NCI-H69 (cell line): ENCODE measurements around the gene CIZ1.
"Not testable (repeated sequence)": the region's sequence is repeated elsewhere in the genome, so short reads cannot be mapped to it uniquely, and the experiment has no call there.

Source experiments
- DNase-seq: peaks from one replicate; lab custom pipeline; 2025; lab: John Stamatoyannopoulos, UW

Gene CIZ1, protein sequence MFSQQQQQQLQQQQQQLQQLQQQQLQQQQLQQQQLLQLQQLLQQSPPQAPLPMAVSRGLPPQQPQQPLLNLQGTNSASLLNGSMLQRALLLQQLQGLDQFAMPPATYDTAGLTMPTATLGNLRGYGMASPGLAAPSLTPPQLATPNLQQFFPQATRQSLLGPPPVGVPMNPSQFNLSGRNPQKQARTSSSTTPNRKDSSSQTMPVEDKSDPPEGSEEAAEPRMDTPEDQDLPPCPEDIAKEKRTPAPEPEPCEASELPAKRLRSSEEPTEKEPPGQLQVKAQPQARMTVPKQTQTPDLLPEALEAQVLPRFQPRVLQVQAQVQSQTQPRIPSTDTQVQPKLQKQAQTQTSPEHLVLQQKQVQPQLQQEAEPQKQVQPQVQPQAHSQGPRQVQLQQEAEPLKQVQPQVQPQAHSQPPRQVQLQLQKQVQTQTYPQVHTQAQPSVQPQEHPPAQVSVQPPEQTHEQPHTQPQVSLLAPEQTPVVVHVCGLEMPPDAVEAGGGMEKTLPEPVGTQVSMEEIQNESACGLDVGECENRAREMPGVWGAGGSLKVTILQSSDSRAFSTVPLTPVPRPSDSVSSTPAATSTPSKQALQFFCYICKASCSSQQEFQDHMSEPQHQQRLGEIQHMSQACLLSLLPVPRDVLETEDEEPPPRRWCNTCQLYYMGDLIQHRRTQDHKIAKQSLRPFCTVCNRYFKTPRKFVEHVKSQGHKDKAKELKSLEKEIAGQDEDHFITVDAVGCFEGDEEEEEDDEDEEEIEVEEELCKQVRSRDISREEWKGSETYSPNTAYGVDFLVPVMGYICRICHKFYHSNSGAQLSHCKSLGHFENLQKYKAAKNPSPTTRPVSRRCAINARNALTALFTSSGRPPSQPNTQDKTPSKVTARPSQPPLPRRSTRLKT

DNA sequence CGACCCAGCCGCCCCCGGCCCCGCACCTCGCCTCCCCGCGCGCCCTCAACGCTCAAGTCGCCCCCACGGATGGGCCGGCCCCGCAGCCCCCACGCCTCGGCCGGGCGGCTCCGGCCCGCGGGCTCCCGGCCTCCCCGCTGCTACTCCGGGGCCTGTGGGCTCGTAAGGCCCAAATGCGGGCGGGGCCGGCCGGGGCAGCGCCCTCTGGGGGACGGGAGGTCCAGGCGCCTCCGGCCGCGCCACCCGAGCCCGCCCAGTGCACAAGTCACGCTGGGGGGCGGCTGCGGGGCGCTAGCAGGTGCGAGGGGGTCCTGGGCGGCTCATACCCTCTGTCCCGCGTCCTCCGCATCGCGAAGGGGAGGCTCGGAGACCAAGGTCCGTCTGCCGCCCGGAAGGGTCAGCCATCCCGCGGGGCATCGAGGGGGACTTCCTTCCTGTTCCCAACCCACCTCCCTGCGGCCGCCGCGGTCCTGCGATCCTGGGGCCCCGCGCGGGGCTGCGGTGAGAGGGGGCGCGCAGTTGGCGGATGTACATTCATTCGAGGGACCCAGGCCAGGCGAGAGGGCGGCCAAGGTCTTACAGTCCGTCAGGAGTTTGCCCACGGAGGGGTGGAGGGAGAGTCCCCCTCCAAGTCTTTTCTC is at the start of gene CIZ1:
Gene CIZ1, minus strand, starts transcription at position 167 of the 641 bp plus-strand sequence. CDS start 715 bp downstream, outside the sequence.
- peak; percentile 91 for DNase-seq

- no peak for DNase-seq
Measured at GRCh38 chr9:128233817-128234406, 42.5 kb upstream of the CIZ1 start.

DNA sequence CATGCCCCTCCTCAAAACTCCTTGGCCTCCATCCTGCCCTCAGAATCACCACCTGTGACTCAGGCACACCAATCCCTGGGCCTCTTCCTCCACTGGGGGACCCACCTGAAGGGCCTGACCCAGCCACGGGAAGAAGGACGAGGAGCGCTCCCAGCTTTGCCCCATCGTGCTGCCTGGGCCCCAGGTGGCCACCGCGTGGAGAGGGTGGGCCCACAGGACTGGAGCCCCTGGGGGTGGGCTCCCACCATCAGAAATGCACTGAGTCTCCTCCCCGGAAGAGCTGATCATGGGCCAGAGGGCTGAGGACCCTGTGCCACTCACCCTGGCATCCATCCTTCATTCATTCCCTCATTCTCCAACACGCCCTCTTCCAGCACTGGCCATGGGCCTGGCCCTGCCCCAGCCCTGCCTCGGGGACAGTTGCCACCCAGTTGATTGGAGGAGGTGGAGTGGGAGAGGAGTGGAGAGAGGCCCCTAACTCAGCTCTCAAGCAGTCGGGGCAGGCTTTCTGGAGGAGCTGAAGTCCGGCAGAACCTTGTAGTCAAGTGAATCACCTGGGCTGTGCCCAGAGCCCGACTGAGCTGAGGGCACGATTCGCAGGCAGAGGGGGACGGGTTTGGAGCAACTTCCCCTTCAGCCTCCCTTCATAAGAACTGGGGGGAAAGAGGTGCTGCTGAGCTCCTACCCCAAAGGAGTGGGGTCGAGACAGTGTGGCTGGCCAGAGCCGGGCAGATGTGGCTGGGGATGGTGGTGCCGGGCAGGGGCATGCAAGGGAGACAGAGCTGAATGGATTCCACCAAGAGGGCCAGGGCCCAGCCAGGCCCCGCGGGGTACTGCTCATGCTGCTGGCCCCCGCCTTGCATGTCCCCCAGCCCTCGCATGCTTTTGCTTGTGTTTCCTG is 41.4 kb upstream of the CIZ1 start:
- DNase-seq = no peak

- no peak for DNase-seq
Measured at GRCh38 chr9:128231638-128232527, 40.5 kb upstream of the CIZ1 start.

DNA sequence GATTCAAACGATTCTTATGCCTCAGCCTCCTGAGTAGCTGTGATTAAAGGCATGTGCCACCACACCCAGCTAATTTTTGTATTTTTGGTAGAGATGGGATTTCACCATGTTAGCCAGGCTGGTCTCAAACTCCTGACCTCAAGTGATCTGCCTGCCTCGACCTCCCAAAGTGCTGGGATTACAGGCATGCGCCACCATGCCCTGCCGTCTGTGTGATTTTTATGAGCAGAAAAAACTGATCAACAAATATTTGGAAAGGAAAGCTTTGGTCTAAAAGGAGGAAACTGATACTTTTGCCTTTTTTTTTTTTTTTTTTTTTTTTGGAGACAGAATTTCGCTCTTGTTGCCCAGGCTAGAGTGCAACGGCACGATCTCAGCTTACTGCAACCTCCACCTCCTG is 39.5 kb upstream of the CIZ1 start:
- DNase-seq = not testable (repeated sequence)

DNA sequence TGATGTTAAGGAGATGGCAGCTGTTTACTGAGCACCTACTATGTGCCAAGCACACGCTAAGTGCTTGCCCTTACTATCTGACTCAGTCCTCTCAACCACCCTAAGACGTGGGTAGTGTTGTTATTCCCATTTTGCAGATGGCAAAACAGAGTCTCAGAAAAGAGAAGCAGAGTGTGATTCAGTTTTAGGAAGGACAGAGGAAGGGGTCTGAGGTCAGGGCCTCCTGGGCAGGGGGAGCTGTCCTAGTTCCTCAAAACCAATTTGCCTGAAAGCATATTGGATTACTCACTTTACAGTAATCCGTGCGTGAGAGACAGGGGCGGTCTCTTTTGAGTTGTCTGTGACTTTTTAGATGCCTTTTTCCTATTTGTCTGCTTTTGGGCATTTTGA is 35.0 kb upstream of the CIZ1 start:
- DNase-seq = no peak

- DNase-seq = no peak
Measured at GRCh38 chr9:128225770-128226411, 34.5 kb upstream of the CIZ1 start.

GRCh38 chr9:128224877-128225276 is 33.5 kb upstream of the CIZ1 start:
- DNase-seq = no peak

DNA sequence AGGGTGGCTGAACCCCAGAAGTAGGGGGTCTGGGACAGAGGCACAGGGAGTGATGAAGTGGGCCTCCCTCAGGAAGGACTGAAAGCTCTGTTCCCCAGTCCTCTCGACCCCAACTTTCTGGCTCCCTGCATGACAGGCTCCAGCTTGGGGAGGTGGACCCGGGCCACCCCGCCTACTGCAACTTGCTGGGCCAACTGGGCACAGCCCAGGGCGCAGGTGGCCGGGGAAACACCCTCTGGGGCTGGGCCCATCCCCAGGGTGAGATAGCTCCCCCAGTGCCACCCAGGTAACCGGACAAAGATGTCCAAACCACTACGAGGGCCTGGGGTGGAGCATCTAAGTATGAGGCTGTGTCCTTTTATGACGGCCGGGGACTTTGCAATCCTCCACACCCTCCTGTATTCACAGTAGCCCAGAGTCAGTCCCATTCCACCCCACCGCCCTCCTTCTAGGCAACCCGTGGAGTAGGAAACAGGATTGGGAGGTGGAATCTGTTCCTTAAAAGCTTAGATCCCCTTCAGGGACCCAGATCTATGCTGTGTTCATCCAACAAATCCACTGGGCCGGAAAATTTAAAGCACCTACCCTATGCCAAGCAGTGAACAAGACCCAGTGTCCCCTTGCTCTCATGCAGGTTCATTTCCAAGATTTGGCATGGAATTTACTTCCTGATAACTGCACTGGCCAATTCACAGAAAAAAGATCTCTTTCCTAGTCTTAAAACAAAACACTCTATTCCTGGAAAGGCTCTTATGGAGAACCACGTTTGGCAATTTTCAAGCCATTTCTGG is 31.7 kb upstream of the CIZ1 start:
- DNase-seq = no peak

- no peak for DNase-seq
Measured at GRCh38 chr9:128222026-128222425, 30.7 kb upstream of the CIZ1 start.

DNA sequence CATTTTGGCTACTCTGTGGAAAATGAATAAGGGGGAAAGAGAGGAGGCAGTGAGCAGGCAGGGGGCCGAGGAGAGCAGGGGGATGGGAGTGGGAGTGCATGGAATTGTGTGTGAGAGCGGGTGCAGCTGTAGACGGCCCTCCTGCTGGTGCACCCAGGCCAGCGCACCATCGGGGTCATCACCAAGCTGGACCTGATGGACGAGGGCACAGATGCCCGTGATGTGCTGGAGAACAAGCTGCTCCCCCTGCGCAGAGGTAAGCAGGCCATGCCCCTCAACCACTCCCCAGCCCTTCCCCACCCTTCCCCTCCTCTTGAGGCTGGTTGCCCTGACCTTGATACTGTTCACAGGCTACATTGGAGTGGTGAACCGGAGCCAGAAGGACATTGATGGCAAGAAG is 28.5 kb upstream of the CIZ1 start:
- DNase-seq = no peak

GRCh38 chr9:128218518-128219389 is 27.4 kb upstream of the CIZ1 start:
- DNase-seq = peak; percentile 97

- no peak for DNase-seq
Measured at GRCh38 chr9:128218172-128218517, 26.8 kb upstream of the CIZ1 start.

- DNase-seq = no peak
Measured at GRCh38 chr9:128216781-128217553, 25.6 kb upstream of the CIZ1 start.

- DNase-seq = no peak
Measured at GRCh38 chr9:128215491-128216409, 24.4 kb upstream of the CIZ1 start.
